Esophagus squamous epithelium (tissue), 5 donors: ENCODE results near the gene ATXN2. TPM values are rescaled to one million over a fixed set of nuclear protein-coding genes. Genes with fewer than 3 reads are reported as not detected.
"Not testable (repeated sequence)": the region's sequence is repeated elsewhere in the genome, so short reads cannot be mapped to it uniquely, and the experiment has no call there.

Experiments
- DNase-seq: peaks from one replicate; lab custom pipeline; 2025; lab: John Stamatoyannopoulos, UW
- H3K27ac ChIP-seq, 4 donors: fragments of 200-600 bp; sonication (generic); one replicate each; pipeline ENCODE4 v1.5.1; 2016 to 2019; ENCODE audit warnings: mild to moderate bottlenecking in 1 of 4
- H3K27me3 ChIP-seq, 4 donors: fragments of 200-600 bp; sonication (generic); 1 replicate in 3 of 4; 2 replicates in 1 of 4; pipeline versions ENCODE4 v1.5.1 to v1.6.0; 2017 to 2021; ENCODE audit warnings: antibody characterized with exemption in 1 of 4
- H3K36me3 ChIP-seq, 3 donors: fragments of 200-600 bp; sonication (generic); one replicate each; pipeline ENCODE4 v1.5.1; 2016 to 2019
- H3K4me1 ChIP-seq, 3 donors: fragments of 200-600 bp; sonication (generic); one replicate each; pipeline ENCODE4 v1.5.1; 2017 to 2019
- H3K4me3 ChIP-seq, 4 donors: fragments of 200-600 bp; sonication (generic); 1 replicate in 3 of 4; 2 replicates in 1 of 4; pipeline ENCODE4 v1.5.1; 2016 to 2019; ENCODE audit warnings: mild to moderate bottlenecking in 2 of 4, moderate library complexity in 1 of 4
- H3K9me3 ChIP-seq, 3 donors: fragments of 200-600 bp; sonication (generic); one replicate each; pipeline ENCODE4 v1.5.1; 2016 to 2019
- POLR2A ChIP-seq, 4 donors: fragments of 450-650 bp; IDR thresholded peaks; one replicate each; pipeline ENCODE4 v1.6.1; 2017; ENCODE audit warnings: antibody characterized with exemption in 4 of 4, mild to moderate bottlenecking in 4 of 4, moderate library complexity in 3 of 4
- WGBS, 2 donors: methylation state at CpG; one replicate each; pipeline ENCODE4 v1.1.5; 2018; 5-methylcytosine and 5-hydroxymethylcytosine counted together
- intact Hi-C: fragments of 100-400 bp; cut with DNase I; formaldehyde crosslinking; loops from one replicate; pipeline ENCODE4 v1.15.0; 2022
- total RNA-seq, 4 donors: library from RNA; depleted of rRNA; stranded (reverse); fragments of >200 nt; gene quantifications; one replicate each; pipeline ENCODE4 v1.1.0, GENCODE V29; 2016
- TF ChIP-seq, protein P1 (sequence below), 6 experiments: fragments of 450-650 bp in 4 of 6; fragments of 200-600 bp in 2 of 6; sonication (generic) in 2 of 6; IDR thresholded peaks; one replicate each; pipeline ENCODE4 v1.5.1; 2016 to 2019; ENCODE audit warnings: antibody characterized with exemption in 6 of 6, mild to moderate bottlenecking in 4 of 6, moderate library complexity in 4 of 6
- donor health status: DM: yes; HTN: yes; CAD: no.

Gene ATXN2
- total RNA-seq, 4 donors from 2014 or later, result 11.4 to 36.2 (median 25.4) TPM

DNA sequence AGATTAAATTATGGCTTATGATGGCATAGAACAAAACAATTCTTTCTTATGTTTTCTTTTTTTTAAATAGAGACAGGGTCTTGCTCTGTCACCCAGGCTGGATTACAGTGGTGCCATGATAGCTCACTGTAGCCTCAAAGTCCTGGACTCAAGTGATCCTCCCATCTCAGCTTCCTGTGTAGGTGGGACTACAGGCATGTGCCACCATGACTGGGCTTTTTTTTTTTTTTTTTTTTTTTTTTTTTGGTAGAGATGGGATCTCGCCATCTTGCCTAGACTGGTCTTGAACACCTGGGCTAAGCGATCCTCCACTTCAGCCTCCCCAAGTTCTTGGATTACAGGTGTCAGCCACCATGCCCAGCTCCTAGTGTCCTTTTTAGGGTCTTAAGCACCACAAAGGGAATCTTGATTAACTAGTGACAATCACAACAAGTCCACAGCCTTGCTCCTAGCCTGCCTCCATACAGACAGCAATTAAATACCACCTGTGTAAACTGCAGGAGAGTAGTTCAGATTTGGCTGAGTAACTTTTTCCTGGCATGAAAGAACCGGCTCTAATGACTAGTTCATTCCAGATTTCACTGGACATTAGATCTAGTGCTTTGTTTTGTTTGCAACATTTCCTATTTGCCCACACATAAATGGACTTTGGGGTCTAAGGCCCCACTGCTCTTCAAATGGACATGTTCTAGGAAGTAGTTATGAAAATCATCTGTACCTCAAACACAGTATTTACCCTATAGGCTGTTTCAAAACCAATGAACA, 131.8 kb downstream of the ATXN2 start:
- peaks cover 0 to 15% (median 0%) of the 10 kb centered on the region in 3 donors for H3K4me1 ChIP-seq
- no peaks in the 10 kb centered on the region for H3K9me3 ChIP-seq
- intact Hi-C loops, result no loop called here
- H3K27ac ChIP-seq, result peak overlapping the region in 3 of 4 donors; percentile 23 to 69 (median 63)
- H3K4me3 ChIP-seq, result no peak overlapping the region
- H3K27me3 ChIP-seq, result no peaks in the 10 kb centered on the region
- WGBS, 2 donors, result 30 to 73% methylated on average over 1 to 3 of the region's 3 CpGs
- no peak for DNase-seq
- peaks cover 0 to 71% (median 0%) of the 10 kb centered on the region in 3 donors for H3K36me3 ChIP-seq
- TF ChIP-seq POLR2A (IDR thresholded peaks at IDR 0.05), result no peak
- TF ChIP-seq, protein P1, sequence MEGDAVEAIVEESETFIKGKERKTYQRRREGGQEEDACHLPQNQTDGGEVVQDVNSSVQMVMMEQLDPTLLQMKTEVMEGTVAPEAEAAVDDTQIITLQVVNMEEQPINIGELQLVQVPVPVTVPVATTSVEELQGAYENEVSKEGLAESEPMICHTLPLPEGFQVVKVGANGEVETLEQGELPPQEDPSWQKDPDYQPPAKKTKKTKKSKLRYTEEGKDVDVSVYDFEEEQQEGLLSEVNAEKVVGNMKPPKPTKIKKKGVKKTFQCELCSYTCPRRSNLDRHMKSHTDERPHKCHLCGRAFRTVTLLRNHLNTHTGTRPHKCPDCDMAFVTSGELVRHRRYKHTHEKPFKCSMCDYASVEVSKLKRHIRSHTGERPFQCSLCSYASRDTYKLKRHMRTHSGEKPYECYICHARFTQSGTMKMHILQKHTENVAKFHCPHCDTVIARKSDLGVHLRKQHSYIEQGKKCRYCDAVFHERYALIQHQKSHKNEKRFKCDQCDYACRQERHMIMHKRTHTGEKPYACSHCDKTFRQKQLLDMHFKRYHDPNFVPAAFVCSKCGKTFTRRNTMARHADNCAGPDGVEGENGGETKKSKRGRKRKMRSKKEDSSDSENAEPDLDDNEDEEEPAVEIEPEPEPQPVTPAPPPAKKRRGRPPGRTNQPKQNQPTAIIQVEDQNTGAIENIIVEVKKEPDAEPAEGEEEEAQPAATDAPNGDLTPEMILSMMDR (IDR thresholded peaks at IDR 0.05), result no peak

DNA sequence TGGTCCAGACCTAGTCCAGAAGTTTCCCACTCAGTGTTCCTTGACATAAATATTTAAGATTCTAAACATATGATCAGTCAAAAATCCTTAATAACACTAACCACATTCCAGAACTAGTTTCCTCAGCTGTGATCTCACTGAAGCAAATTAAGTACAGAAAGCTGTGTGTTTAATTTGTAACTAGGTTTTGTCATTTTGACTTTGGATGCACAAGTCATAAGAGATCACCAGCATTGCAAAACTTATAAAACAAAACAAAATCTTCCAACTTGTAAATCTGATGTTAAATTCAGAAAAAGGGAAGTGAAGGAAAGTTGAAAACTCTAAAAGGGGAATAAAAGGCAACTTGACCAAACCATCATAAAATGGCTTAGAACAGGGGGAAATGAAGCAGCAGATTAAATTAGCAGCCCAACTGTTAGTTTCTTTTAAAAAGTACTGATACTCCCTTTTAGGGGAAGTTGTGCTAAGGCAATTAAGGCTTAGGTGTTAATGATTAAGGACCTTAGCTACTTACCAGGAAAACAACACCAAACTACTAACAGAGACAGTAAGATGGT, 136.8 kb downstream of the ATXN2 start:
- H3K36me3 ChIP-seq, result peaks cover 0 to 63% (median 0%) of the 10 kb centered on the region in 3 donors
- TF ChIP-seq POLR2A (IDR thresholded peaks at IDR 0.05), result no peak
- TF ChIP-seq, protein P1 (IDR thresholded peaks at IDR 0.05), result no peak
- H3K4me3 ChIP-seq, result no peak overlapping the region
- peak overlapping the region in 2 of 4 donors; percentile 25 for H3K27ac ChIP-seq
- intact Hi-C loops, result no loop called here
- no peaks in the 10 kb centered on the region for H3K9me3 ChIP-seq
- H3K4me1 ChIP-seq, result peaks cover 0 to 17% (median 0%) of the 10 kb centered on the region in 3 donors
- DNase-seq, result no peak
- H3K27me3 ChIP-seq, result no peaks in the 10 kb centered on the region

DNA sequence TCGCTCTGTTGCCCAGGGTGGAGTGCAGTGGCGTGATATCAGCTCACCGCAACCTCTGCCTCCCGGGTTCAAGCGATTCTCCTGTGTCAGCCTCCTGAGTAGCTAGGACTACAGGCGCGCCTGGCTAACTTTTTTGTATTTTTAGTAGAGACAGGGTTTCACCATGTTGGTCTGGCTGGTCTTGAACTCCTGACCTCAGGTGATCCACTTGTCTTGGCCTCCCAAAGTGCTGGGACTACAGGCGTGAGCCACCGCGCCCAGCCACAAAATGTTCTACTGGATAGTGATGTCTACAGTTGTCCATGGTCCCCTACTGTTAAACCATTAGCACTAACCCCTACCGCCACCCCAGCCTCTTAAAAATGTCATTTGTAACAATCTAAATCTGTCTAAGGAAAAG, 139.0 kb downstream of the ATXN2 start:
- Histone ChIP-seq H3K4me1 (peaks cover 0 to 16% (median 0%) of the 10 kb centered on the region in 3 donors), H3K36me3 (peaks cover 12 to 74% (median 12%) of the 10 kb centered on the region in 3 donors)
- DNase-seq, H3K4me3 ChIP-seq, H3K27me3 ChIP-seq, intact Hi-C loops, H3K9me3 ChIP-seq, H3K27ac ChIP-seq: not testable (repeated sequence)
- WGBS, 2 donors, result 96% methylated on average over 2 to 11 of the region's 11 CpGs

DNA sequence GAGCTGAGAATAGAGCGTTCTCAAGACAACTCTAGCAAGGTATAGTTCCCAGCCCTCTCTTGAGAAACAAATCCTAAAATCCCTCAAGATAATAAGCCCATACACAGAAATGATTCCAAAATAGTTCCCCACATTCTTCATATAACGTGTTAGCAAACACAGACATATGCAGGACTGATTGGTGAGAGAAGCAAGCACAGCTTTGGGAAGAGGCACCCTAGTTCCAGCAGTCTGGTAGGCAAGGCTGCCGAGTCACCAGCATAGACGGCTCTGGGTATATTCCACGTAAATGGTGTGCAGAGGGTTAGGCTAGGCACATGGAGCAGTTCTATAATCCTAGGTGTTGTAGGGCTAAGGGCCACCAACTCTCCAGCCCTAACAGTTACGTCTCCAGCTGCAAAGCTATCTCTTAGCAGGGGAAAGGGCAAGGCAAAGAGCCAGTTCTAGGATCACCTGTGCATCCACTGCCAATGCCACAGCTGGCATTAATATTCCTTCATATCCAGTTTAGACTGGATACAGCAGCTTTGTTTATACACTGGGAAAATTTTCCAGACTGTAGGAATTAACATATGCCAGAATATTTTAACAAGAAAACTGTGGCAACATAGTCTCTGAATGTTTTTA, 140.5 kb downstream of the ATXN2 start:
- peaks cover 0 to 16% (median 0%) of the 10 kb centered on the region in 3 donors for H3K4me1 ChIP-seq
- intact Hi-C loops, result no loop called here
- H3K36me3 ChIP-seq, result peaks cover 17 to 84% (median 19%) of the 10 kb centered on the region in 3 donors
- 86 to 93% methylated on average over 3 to 6 of the region's 6 CpGs for WGBS, 2 donors
- H3K27me3 ChIP-seq, result no peaks in the 10 kb centered on the region
- H3K4me3 ChIP-seq, result no peak overlapping the region
- H3K27ac ChIP-seq, result no peak overlapping the region
- TF ChIP-seq POLR2A (IDR thresholded peaks at IDR 0.05), result no peak
- TF ChIP-seq, protein P1 (IDR thresholded peaks at IDR 0.05), result no peak
- DNase-seq, result no peak
- H3K9me3 ChIP-seq, result no peaks in the 10 kb centered on the region

DNA sequence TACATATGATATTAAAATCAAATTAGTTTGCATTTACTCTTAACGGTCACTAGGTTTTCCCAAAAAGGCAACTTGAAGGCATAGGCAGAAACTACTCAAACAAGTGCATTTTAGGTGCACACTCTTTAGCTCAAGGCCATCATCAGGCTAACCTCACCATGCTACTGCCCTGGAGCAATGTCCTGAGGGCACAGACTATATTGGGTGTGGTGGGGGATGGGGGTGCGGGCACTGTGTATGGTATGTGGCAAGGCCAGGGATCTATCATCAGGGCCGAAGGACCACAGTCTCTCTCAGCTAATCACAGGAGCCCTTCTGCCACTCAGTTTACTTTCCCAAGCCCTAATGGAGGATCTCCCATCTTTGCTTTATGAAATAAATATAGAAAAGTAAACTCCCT, 141.5 kb downstream of the ATXN2 start:
- 71 to 77% methylated on average over 3 of the region's 3 CpGs for WGBS, 2 donors
- intact Hi-C loops, result no loop called here

More for the DNA sequence above, 141.5 kb downstream of the ATXN2 start:
- Histone ChIP-seq H3K36me3 (peaks cover 19 to 88% (median 27%) of the 10 kb centered on the region in 3 donors), H3K27me3 (no peaks in the 10 kb centered on the region), H3K9me3 (no peaks in the 10 kb centered on the region), H3K4me3 (no peak overlapping the region), H3K27ac (no peak overlapping the region), H3K4me1 (peaks cover 0 to 14% (median 0%) of the 10 kb centered on the region in 3 donors)
- TF ChIP-seq, protein P1 (IDR thresholded peaks at IDR 0.05), result no peak
- no peak for TF ChIP-seq POLR2A (IDR thresholded peaks at IDR 0.05)
- DNase-seq, result no peak
